Measurements from ENCODE around the gene NDUFAF2.
A peak's percentile ranks its signal among the peaks of the same experiment; 100 is the strongest.

The NDUFAF2 gene

DNA sequence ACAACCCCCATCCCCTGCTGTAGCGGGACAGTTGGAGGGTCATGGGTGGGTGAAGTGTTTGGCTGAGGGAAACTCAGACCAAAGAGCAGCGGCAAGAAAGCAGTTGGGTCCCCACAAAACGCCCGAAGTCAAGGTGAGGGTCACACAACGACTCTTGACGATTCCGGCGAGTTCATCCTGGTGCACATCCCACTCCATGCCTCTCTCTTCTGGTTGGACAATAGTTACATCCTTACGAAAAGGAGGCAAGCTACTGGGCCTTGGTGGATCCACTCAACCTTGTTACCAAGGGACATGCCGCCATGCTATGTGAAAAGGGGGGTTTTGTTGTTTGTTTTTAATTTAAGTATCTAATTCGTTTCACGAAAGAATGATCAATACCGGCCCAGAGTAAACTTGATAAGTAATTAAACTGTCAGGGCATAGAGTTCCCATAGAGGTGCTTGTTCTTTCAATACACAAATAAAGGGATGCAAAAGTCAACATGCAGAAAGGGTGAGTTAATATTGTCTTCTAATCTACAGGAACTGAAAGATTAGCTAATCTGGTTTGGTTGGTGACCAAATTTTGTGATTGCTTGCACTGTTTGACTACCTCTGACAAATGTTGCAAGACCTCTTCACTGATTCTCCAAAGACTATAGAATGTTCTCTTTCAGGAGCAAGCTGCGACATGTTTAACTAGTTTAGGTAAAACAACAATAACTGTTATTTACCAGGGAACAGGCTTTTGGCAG is 218.0 kb downstream of the NDUFAF2 start:
- no peak for TF ChIP-seq CTCF (IDR thresholded peaks at IDR 0.05; ENCODE audit: insufficient read depth, low read depth, low read length, missing control alignments)
- DNase-seq (ENCODE audit: low read depth) = peak; percentile 16
- peak overlapping the region; percentile 72 for H3K4me3 ChIP-seq (ENCODE audit: low read depth, low read length)

DNA sequence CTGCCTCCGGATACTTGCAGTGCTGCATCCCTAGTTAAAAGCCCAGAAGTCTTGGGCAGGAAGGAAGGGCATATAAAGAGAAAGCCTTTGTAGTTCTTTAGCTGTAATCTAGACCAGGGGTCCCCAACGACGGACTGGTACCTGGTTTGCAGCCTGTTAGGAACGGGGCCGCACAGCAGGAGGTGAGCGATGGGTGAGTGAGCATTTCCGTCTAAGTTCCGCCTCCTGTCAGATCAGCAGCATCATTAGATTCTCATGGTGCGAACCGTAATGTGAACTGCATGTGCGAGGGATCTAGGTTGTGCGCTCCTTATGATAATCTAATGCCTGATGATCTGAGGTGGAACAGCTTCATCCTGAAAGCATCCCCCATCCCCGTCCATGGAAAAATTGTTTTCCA is 218.9 kb downstream of the NDUFAF2 start:
- TF ChIP-seq CTCF (IDR thresholded peaks at IDR 0.05; ENCODE audit: insufficient read depth, low read depth, low read length, missing control alignments) = no peak
- DNase-seq (ENCODE audit: low read depth) = no peak
- no peak overlapping the region; the same call in 1 of the 2 replicates for H3K4me3 ChIP-seq (ENCODE audit: low read depth, low read length)

DNA sequence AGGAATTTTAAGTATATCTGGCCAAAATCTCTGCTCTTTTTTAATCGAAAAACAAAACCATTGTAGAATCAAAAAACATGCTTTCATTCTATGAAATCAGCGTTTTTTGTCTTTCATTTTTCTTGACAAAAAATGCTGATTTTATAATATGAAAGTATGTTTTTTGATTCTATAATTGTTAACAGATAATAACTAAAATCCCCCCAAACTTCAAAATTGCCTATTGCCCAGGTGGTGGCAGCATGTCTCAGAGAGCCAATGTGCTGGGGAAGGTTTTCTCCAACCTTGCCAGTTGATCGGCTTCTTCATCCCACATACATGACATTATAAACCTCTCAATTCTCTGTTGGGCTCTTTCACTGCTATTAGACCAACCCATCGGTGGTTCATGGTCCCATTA is 222.4 kb downstream of the NDUFAF2 start:
- H3K4me3 ChIP-seq (ENCODE audit: low read depth, low read length) = no peak overlapping the region
- peak; percentile 43 for DNase-seq (ENCODE audit: low read depth)
- TF ChIP-seq CTCF (IDR thresholded peaks at IDR 0.05; ENCODE audit: insufficient read depth, low read depth, low read length, missing control alignments) = peak; percentile 24

DNA sequence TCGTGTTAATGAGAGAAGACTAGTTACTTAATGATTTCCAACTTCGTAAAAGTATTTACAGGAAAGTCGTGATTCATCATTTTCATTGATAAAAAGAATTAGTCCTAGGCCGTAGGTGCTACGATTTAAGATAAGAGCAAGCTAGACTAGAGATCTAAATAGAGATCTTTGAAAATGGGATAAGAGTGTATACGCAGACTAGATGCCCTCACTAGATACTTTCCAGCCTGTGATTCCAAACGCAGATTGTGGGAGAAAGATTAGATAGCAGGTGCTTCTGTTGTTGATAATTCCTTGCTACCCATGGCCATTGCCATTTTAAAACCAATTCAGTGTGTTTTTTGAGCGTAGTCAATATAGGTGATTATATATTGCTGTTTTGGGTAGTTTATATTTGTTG is 223.9 kb downstream of the NDUFAF2 start:
- H3K4me3 ChIP-seq (ENCODE audit: low read depth, low read length) = no peak overlapping the region
- no peak for TF ChIP-seq CTCF (IDR thresholded peaks at IDR 0.05; ENCODE audit: insufficient read depth, low read depth, low read length, missing control alignments)
- no peak for DNase-seq (ENCODE audit: low read depth)

DNA sequence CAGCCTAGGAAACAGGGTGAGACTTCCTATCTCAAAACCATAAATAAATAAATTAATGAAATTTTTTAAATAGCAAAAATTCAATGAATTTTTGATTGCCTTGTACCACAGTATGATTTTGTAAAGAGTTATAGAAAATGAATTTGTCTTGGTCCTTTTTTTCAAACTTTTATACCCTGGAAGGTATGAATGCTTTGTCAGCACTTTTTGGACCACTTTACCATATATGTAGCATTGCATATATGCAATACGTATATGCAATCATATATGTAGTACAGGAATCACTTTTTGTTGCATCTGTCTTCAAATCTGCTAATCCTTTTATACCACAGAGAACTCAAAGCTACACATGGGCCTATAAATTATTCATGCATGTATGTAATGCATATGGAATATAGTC is 226.5 kb downstream of the NDUFAF2 start:
- no peak overlapping the region for H3K4me3 ChIP-seq (ENCODE audit: low read depth, low read length)
- TF ChIP-seq CTCF (IDR thresholded peaks at IDR 0.05; ENCODE audit: insufficient read depth, low read depth, low read length, missing control alignments) = no peak
- DNase-seq (ENCODE audit: low read depth) = no peak

DNA sequence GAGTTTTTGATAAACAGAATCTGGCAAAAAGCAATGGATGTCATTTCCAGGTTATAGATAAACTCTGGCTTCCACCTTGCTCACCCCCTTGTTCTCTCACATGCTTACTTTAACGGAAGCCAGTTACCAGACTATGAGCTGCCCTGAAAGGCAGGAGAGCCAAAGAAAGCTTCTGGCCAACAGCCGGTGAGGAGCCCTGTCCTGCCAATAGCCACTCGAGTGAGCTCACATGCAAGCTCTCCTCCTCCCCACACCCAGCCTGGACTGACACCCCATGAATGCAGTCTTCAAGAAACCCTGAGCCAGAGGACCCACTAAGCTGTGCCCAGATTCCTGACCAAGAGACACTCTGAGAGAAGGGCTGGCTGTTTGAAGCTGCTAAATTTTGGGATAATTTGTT is 231.6 kb downstream of the NDUFAF2 start:
- H3K4me3 ChIP-seq (ENCODE audit: low read depth, low read length) = no peak overlapping the region
- TF ChIP-seq CTCF (IDR thresholded peaks at IDR 0.05; ENCODE audit: insufficient read depth, low read depth, low read length, missing control alignments) = no peak
- DNase-seq (ENCODE audit: low read depth) = no peak

GRCh38 chr5:61177070-61177469 is 232.1 kb downstream of the NDUFAF2 start:
- DNase-seq (ENCODE audit: low read depth) = no peak
- no peak for TF ChIP-seq CTCF (IDR thresholded peaks at IDR 0.05; ENCODE audit: insufficient read depth, low read depth, low read length, missing control alignments)
- no peak overlapping the region for H3K4me3 ChIP-seq (ENCODE audit: low read depth, low read length)

Data from GM12865 (cell line).